ENCODE measurements around the gene TBX3. TPM values are rescaled to one million over a fixed set of nuclear protein-coding genes. Genes with fewer than 3 reads are reported as not detected.

TBX3 gene
- total and polyA plus RNA-seq, 4 donors: 5.8 to 26.8 (median 17.6) TPM

DNA sequence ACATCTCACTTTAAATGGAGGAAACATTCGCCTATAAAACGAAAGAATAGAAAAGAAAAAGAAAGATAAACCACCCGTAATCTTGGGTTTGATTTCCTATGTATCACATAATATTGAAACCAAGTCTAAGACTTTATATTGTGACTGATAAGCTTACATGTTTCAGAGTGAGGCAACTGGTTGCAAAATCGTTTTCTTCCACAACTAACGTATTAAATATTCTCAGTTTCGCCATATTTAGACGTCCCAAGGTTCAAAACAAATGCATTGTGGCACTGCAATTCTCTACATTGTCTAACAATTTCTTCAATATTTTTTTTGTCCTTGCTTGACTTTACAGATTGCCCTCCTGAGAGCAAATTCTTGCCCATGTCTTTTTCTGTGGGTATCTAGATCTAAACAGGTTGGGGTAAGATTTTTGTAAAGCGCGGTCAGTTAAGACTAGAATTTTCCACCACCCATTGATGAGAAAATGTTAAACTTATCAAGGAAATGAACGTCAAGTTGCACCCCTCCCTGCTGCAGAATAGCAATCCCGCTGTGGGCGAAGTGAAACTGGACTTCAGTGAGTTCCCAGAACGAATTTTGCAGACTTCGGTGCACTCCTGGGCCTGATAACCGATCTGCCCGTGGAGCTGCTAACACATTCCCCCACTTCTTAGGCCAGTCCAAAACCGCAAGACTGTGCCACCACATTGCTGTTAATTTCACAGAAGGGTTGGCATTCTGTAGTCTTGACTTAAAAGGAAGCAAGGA lies 2.7 kb downstream of the TBX3 start:
- DNase-seq (ENCODE audit: low spot score): no peak
- peaks cover 1 to 16% (median 6%) of the 10 kb centered on the region in 4 donors for H3K36me3 ChIP-seq (ENCODE audit: control insufficient read depth in 4 of 4, insufficient read depth in 3 of 4, low read depth in 1 of 4, low read length in 3 of 4)
- H3K9me3 ChIP-seq (ENCODE audit: control insufficient read depth in 4 of 4, low read length in 3 of 4): no peaks in the 10 kb centered on the region
- 13% methylated on average over 17 of the region's 17 CpGs for WGBS
- H3K9ac ChIP-seq (ENCODE audit: low read depth in 1 of 2, low read length in 2 of 2): peak overlapping the region; percentile 92 to 97
- peak overlapping the region; percentile 93 to 95 for H3K27ac ChIP-seq (ENCODE audit: low read depth in 1 of 2, low read length in 2 of 2)
- H3K4me1 ChIP-seq (ENCODE audit: control insufficient read depth in 4 of 4, insufficient read depth in 4 of 4, low read length in 3 of 4): peaks cover 2 to 20% (median 8%) of the 10 kb centered on the region in 4 donors
- H3K4me3 ChIP-seq (ENCODE audit: low read depth in 1 of 3, low read length in 3 of 3): peak overlapping the region; percentile 63 to 83 (median 79)
- no peaks in the 10 kb centered on the region for H3K27me3 ChIP-seq (ENCODE audit: control insufficient read depth in 4 of 4, insufficient read depth in 4 of 4, low read length in 3 of 4)
- no peak for TF ChIP-seq ZBTB33 (IDR thresholded peaks at IDR 0.05)
- TF ChIP-seq REST (IDR thresholded peaks at IDR 0.05): no peak
- TF ChIP-seq NR2F2 (IDR thresholded peaks at IDR 0.05): no peak
- no peak for TF ChIP-seq YY1 (IDR thresholded peaks at IDR 0.05)
- TF ChIP-seq HNF4G (IDR thresholded peaks at IDR 0.05): no peak
- TF ChIP-seq CTCF (IDR thresholded peaks at IDR 0.05; ENCODE audit: low read depth, low read length, missing input control): no peak
- TF ChIP-seq TAF1 (conservative IDR thresholded peaks at IDR 0.05): no peak
- TF ChIP-seq MAX (IDR thresholded peaks at IDR 0.05): no peak
- no peak for TF ChIP-seq EGR1 (IDR thresholded peaks at IDR 0.05; ENCODE audit: low read depth in 2 of 2)
- TF ChIP-seq SP1 (IDR thresholded peaks at IDR 0.05): no peak
- TF ChIP-seq HNF4A (conservative IDR thresholded peaks at IDR 0.05): no peak
- no peak for TF ChIP-seq RAD21 (IDR thresholded peaks at IDR 0.05)
- TF ChIP-seq GABPA (IDR thresholded peaks at IDR 0.05 in 1 of 2, conservative IDR thresholded peaks at IDR 0.05 in 1 of 2): no peak
- no peak for TF ChIP-seq RXRA (IDR thresholded peaks at IDR 0.05)
- TF ChIP-seq ATF3 (IDR thresholded peaks at IDR 0.05): no peak
- no peak for TF ChIP-seq FOXA2 (IDR thresholded peaks at IDR 0.05)
- TF ChIP-seq FOXA1 (IDR thresholded peaks at IDR 0.05): no peak
- no peak for TF ChIP-seq JUND (IDR thresholded peaks at IDR 0.05)

All from liver (tissue), 9 donors.